Fibroblast of the aortic adventitia (primary cell): ENCODE data around the gene LRMDA. TPM values are rescaled to one million over a fixed set of nuclear protein-coding genes. Genes with fewer than 3 reads are reported as not detected.

Source experiments
- DNase-seq: peaks from one replicate; pipeline ENCODE4 v3.0.0-alpha.2; 2010; ENCODE audit warnings: low read depth
- H3K4me3 ChIP-seq: 2 replicates; pipeline ENCODE4 v1.5.1; 2011; ENCODE audit warnings: low read depth, mild to moderate bottlenecking, control low read depth, low read length, moderate library complexity
- total RNA-seq: library from RNA; depleted of rRNA; stranded (reverse); fragments of >200 nt; gene quantifications from 2 replicates; pipeline ENCODE4 v1.2.3, GENCODE V29; 2012; ENCODE audit warnings: low replicate concordance
- TF ChIP-seq, protein P1 (sequence below): IDR thresholded peaks from 2 replicates; pipeline ENCODE4 v1.5.1; 2011; ENCODE audit warnings: mild to moderate bottlenecking, low read length, control low read depth, inconsistent platforms; ENCODE audit not compliant: insufficient read depth

The LRMDA gene
- total RNA-seq, 1 donor, result 6.3 TPM

DNA sequence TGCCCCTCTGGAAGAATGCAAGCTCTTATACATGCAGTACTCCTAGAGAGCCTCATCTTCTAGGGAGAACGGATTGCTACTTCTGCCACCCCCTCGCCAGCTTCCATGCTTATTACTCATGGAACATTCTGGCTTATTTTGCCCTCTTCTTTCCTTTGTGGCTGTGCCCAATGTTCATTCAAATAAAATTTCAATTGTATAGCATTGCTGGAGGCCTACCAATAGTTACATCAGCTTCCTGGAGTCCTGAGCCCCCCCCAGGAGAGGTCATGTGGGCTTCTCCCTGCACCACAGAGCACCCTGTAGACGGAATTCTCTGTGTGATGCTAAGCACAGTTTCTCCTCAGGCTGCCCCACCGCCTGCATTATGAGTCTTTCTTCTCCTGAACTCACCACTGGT is 1112.2 kb downstream of the LRMDA start:
- no peak overlapping the region for H3K4me3 ChIP-seq
- TF ChIP-seq, protein P1, sequence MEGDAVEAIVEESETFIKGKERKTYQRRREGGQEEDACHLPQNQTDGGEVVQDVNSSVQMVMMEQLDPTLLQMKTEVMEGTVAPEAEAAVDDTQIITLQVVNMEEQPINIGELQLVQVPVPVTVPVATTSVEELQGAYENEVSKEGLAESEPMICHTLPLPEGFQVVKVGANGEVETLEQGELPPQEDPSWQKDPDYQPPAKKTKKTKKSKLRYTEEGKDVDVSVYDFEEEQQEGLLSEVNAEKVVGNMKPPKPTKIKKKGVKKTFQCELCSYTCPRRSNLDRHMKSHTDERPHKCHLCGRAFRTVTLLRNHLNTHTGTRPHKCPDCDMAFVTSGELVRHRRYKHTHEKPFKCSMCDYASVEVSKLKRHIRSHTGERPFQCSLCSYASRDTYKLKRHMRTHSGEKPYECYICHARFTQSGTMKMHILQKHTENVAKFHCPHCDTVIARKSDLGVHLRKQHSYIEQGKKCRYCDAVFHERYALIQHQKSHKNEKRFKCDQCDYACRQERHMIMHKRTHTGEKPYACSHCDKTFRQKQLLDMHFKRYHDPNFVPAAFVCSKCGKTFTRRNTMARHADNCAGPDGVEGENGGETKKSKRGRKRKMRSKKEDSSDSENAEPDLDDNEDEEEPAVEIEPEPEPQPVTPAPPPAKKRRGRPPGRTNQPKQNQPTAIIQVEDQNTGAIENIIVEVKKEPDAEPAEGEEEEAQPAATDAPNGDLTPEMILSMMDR, result no peak
- DNase-seq, result peak; percentile 63

DNA sequence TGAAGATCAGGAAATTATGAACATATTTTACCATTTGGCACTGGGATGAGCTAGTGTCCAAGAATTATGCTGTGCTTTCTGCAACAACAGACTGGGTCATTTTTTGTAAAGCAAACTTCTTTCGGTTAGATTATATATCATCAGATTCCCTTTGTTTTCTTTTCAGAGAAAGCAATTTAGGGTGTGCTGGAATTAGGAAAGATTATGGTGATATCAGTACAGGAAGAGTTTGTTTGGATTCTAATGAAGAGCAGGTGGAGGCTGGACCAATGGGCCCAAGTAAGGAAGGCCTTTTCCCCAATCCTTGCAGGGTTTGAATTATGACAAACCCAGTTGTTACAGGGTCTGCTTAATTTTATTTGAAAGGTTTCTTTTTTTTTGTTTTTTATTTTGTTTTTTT is 1113.4 kb downstream of the LRMDA start:
- DNase-seq, result peak; percentile 27
- TF ChIP-seq, protein P1, result no peak
- no peak overlapping the region for H3K4me3 ChIP-seq

DNA sequence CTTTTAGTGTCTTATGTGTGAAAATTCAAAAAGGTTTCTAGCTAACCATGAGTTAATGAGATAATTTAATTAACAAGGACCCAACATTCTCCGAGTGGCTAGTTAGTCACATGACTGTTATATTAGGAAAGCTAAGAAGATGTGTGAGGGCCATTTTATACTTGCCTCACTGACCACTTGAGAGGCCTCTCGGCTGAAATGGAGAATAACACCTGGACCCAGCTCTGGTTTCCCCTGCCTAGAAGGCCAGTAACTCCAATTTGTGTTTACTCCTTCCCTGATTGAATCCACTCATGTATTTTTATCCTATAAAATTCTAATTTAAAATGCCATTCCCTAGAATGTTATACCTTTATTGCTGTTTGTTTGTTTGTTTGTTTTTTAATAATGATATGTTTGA is 1115.0 kb downstream of the LRMDA start:
- TF ChIP-seq, protein P1, result no peak
- no peak for DNase-seq
- no peak overlapping the region for H3K4me3 ChIP-seq

DNA sequence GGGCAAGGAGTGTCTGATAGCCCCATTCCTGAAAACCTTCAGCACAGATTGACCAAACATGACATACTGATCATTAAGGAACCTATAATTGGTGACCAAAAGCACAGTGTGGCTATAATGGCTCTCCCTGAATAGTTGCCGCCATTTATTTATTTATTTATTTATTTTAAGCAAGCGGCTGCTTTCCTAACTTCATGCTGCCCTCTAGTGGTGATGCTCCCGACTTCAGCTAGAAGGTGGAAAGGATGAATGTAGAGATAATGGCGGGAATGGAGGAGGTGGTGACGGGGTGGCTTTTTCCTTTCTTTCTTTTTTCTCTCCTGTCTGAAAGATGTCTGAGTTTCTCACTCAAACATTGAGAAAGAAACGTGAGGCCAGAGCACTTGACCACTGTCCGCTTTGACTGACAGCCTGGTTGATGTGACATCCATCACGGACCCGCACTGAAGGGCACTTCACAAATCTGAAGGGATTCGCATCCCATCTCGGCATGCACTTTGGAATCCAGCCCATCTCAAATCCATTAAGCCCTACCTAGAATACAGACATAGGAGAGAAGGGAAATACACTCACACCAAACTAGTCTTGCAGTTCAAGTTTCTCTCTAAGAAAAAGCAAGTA is 1116.0 kb downstream of the LRMDA start:
- peak; percentile 89 for DNase-seq
- H3K4me3 ChIP-seq, result no peak overlapping the region
- TF ChIP-seq, protein P1, result peak; percentile 74

DNA sequence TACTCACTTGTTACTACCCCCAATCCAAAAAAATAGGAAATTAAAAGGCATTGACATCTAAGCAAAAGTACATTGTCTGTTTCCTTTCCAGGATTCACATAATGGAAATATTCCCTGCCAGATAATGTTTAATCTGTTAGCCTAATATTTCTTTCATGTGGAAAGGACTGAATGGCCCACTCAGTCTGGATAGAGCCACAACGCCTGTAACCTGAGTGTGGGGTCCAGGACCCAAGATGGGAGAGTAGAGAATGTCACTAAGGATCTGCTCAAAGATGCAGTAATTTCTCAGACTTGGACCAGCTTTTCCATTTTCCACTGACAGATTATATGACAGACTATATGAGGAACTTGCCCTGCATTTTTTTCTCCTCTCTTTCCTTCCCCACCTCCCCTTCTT is 1117.3 kb downstream of the LRMDA start:
- no peak overlapping the region for H3K4me3 ChIP-seq
- DNase-seq, result no peak
- TF ChIP-seq, protein P1, result no peak

DNA sequence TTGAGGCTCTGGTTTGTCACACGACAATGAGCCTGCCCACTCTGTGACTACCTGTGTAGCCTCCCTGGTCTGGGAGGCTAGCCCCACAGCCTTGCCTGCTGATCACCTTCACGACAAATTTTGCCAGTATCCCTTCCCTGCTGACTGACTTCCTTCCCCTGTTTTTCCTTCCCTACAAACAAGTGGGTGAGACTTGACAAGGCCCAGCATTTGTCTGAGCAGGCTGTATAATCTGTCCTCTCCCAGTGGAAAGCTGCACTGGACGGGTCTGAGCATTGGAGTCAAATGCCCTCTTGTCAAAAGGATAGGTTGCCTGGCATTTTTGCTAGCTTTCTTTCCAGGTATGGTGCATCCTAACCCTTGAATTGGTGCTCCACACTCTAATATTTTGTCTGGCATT is 1117.7 kb downstream of the LRMDA start:
- DNase-seq, result no peak
- TF ChIP-seq, protein P1, result no peak
- no peak overlapping the region for H3K4me3 ChIP-seq

DNA sequence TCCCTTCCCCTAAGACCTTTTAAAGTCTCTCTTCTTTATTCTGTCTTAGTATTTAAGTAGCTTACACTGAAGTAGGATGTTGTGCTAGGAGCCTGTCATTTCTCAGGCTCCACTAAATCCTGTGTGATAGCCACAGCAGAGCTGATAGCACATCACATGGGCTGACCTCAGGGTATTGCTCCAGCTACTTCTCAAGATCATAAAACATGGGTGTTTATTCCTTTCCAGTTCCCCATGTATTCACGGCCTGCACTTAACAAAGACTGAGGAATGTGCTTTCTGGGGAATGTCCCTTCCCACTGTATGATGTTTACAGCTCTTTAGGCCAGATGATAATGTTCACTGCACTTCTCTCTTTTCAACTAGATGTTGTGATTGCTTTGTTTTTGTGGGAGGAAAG is 1119.4 kb downstream of the LRMDA start:
- H3K4me3 ChIP-seq, result no peak overlapping the region
- peak; percentile 56 for DNase-seq
- TF ChIP-seq, protein P1, result no peak
